Activated CD4-positive, alpha-beta memory T cell treated with anti-CD3 and anti-CD28 coated beads for 36 hours (primary cell): ENCODE measurements around the gene SERPINB1. TPM values are rescaled to one million over a fixed set of nuclear protein-coding genes. Genes with fewer than 3 reads are reported as not detected.
A peak's percentile ranks its signal among the peaks of the same experiment; 100 is the strongest.

Source experiments
- CTCF ChIA-PET: fragments of 350-600 bp; sonication (Branson Sonifier 250); formaldehyde crosslinking; loops from one replicate; lab custom pipeline; 2021; ENCODE audit warnings: antibody characterized with exemption, inconsistent platforms; lab: Charles Lee
- POLR2A ChIA-PET: fragments of 350-600 bp; sonication (Branson Sonifier 250); formaldehyde crosslinking; loops from one replicate; lab custom pipeline; 2021; ENCODE audit warnings: antibody characterized with exemption; lab: Charles Lee
- DNase-seq: peaks from one replicate; pipeline ENCODE4 v3.0.0-alpha.2; 2020
- H3K27ac Mint-ChIP-seq: one replicate; pipeline ENCODE4 v1.8.0; 2021; ENCODE audit warnings: mixed read lengths
- H3K27me3 Mint-ChIP-seq: one replicate; pipeline ENCODE4 v1.8.0; 2021; ENCODE audit warnings: mixed read lengths
- H3K36me3 Mint-ChIP-seq: one replicate; pipeline ENCODE4 v1.8.0; 2021; ENCODE audit warnings: mixed read lengths
- H3K4me1 Mint-ChIP-seq: one replicate; pipeline ENCODE4 v1.8.0; 2021; ENCODE audit warnings: low read depth, mixed read lengths
- H3K4me3 Mint-ChIP-seq: one replicate; pipeline ENCODE4 v1.8.0; 2021; ENCODE audit warnings: mild to moderate bottlenecking, mixed read lengths
- H3K9me3 Mint-ChIP-seq: one replicate; pipeline ENCODE4 v1.8.0; 2021; ENCODE audit warnings: mixed read lengths
- intact Hi-C: fragments of 100-400 bp; cut with micrococcal nuclease; formaldehyde crosslinking; loops from one replicate; pipeline ENCODE4 v1.15.1; 2023
- total RNA-seq, 2 experiments: library from RNA; stranded (reverse); gene quantifications; one replicate each; pipeline ENCODE4 v1.2.3, GENCODE V29; 2021

SERPINB1 gene
- total RNA-seq, 2 experiments from 2014 or later: 164 to 169 TPM

- DNase-seq: peak; percentile 44
- Mint-ChIP-seq H3K4me3 (peak overlapping the region; percentile 80), H3K4me1 (peaks cover 81% of the 10 kb centered on the region), H3K27me3 (no peaks in the 10 kb centered on the region), H3K9me3 (peaks cover 8% of the 10 kb centered on the region), H3K27ac (peak overlapping the region; percentile 90), H3K36me3 (peaks cover 4% of the 10 kb centered on the region)
- CTCF ChIA-PET: interaction anchor here (0.6 to 3.8 kb wide), 8 partner anchors 8 to 115 kb away, joined by 3 to 17 read pairs (median 5); no protein-coding TSS in a partner anchor
- intact Hi-C loops: loop anchor here (2.0 kb wide), 2 partner anchors 18 to 22 kb away; no protein-coding TSS in a partner anchor
- POLR2A ChIA-PET: interaction anchor here (0.8 to 1.6 kb wide), 4 partner anchors 15 to 29 kb away, joined by 3 read pairs; no protein-coding TSS in a partner anchor
Measured at GRCh38 chr6:2876210-2877056, 34.8 kb upstream of the SERPINB1 start.

GRCh38 chr6:2875359-2876191 is 33.9 kb upstream of the SERPINB1 start:
- Mint-ChIP-seq H3K27me3 (no peaks in the 10 kb centered on the region), H3K36me3 (peaks cover 4% of the 10 kb centered on the region), H3K9me3 (peaks cover 6% of the 10 kb centered on the region), H3K27ac (peak overlapping the region; percentile 88), H3K4me3 (peak overlapping the region; percentile 80), H3K4me1 (peaks cover 77% of the 10 kb centered on the region)
- intact Hi-C loops: loop anchor here (2.0 kb wide), 2 partner anchors 17 to 23 kb away; no protein-coding TSS in a partner anchor
- CTCF ChIA-PET: interaction anchor here (0.8 to 2.7 kb wide), 5 partner anchors 8 to 115 kb away, joined by 3 to 17 read pairs (median 5); no protein-coding TSS in a partner anchor
- DNase-seq: peak; percentile 63
- POLR2A ChIA-PET: interaction anchor here (0.9 to 1.6 kb wide), 2 partner anchors 16 to 24 kb away, joined by 3 read pairs; no protein-coding TSS in a partner anchor

- intact Hi-C loops: no loop called here
- Mint-ChIP-seq H3K27ac (no peak overlapping the region), H3K27me3 (no peaks in the 10 kb centered on the region), H3K4me3 (no peak overlapping the region), H3K9me3 (peaks cover 12% of the 10 kb centered on the region), H3K4me1 (peaks cover 68% of the 10 kb centered on the region), H3K36me3 (peaks cover 4% of the 10 kb centered on the region)
- ChIA-PET POLR2A (no interaction called here), CTCF (no interaction called here)
- DNase-seq: no peak
Measured at GRCh38 chr6:2873643-2874042, 32.0 kb upstream of the SERPINB1 start.

- peaks cover 4% of the 10 kb centered on the region for H3K36me3 Mint-ChIP-seq
- intact Hi-C loops: loop anchor here (1.0 kb wide), 1 partner anchor 10 kb away; no protein-coding TSS in a partner anchor
- POLR2A ChIA-PET: interaction anchor here (1.2 to 1.7 kb wide), 2 partner anchors 26 to 31 kb away, joined by 3 read pairs; partner anchors contain the start of gene SERPINB1
- H3K27me3 Mint-ChIP-seq: no peaks in the 10 kb centered on the region
- H3K4me3 Mint-ChIP-seq: no peak overlapping the region
- H3K4me1 Mint-ChIP-seq: peaks cover 67% of the 10 kb centered on the region
- peaks cover 12% of the 10 kb centered on the region for H3K9me3 Mint-ChIP-seq
- CTCF ChIA-PET: interaction anchor here (1.3 kb wide), 1 partner anchor 19 kb away, joined by 3 read pairs; no protein-coding TSS in a partner anchor
- no peak for DNase-seq
- H3K27ac Mint-ChIP-seq: peak overlapping the region; percentile 46
Measured at GRCh38 chr6:2872423-2873358, 31.0 kb upstream of the SERPINB1 start.

- Mint-ChIP-seq H3K36me3 (peaks cover 4% of the 10 kb centered on the region), H3K27ac (peak overlapping the region; percentile 46), H3K9me3 (peaks cover 12% of the 10 kb centered on the region), H3K4me1 (peaks cover 64% of the 10 kb centered on the region), H3K4me3 (no peak overlapping the region), H3K27me3 (no peaks in the 10 kb centered on the region)
- intact Hi-C loops: loop anchor here (1.0 kb wide), 1 partner anchor 10 kb away; no protein-coding TSS in a partner anchor
- ChIA-PET POLR2A (interaction anchor here (0.9 to 1.7 kb wide), 3 partner anchors 14 to 30 kb away, joined by 3 to 4 read pairs (median 3); partner anchors contain the start of gene SERPINB1), CTCF (interaction anchor here (1.1 to 1.3 kb wide), 2 partner anchors 20 to 25 kb away, joined by 3 to 4 read pairs; no protein-coding TSS in a partner anchor)
- no peak for DNase-seq
Measured at GRCh38 chr6:2871953-2872352, 30.3 kb upstream of the SERPINB1 start.

- no peak overlapping the region for H3K4me3 Mint-ChIP-seq
- H3K9me3 Mint-ChIP-seq: peaks cover 12% of the 10 kb centered on the region
- no peak for DNase-seq
- H3K4me1 Mint-ChIP-seq: peaks cover 64% of the 10 kb centered on the region
- POLR2A ChIA-PET: interaction anchor here (0.9 to 1.7 kb wide), 3 partner anchors 13 to 29 kb away, joined by 3 to 4 read pairs (median 3); partner anchors contain the start of gene SERPINB1
- CTCF ChIA-PET: interaction anchor here (0.5 to 1.1 kb wide), 2 partner anchors 25 to 81 kb away, joined by 3 to 4 read pairs; no protein-coding TSS in a partner anchor
- H3K27ac Mint-ChIP-seq: no peak overlapping the region
- no peaks in the 10 kb centered on the region for H3K27me3 Mint-ChIP-seq
- intact Hi-C loops: no loop called here
- peaks cover 4% of the 10 kb centered on the region for H3K36me3 Mint-ChIP-seq
Measured at GRCh38 chr6:2871102-2871501, 29.4 kb upstream of the SERPINB1 start.

- Mint-ChIP-seq H3K4me1 (peaks cover 70% of the 10 kb centered on the region), H3K4me3 (no peak overlapping the region), H3K27ac (no peak overlapping the region), H3K36me3 (peaks cover 4% of the 10 kb centered on the region), H3K27me3 (no peaks in the 10 kb centered on the region), H3K9me3 (peaks cover 12% of the 10 kb centered on the region)
- no peak for DNase-seq
- CTCF ChIA-PET: interaction anchor here (0.7 to 3.2 kb wide), 5 partner anchors 9 to 24 kb away, joined by 4 to 19 read pairs (median 12); no protein-coding TSS in a partner anchor
- intact Hi-C loops: no loop called here
- POLR2A ChIA-PET: interaction anchor here (1.1 to 2.2 kb wide), 7 partner anchors 8 to 70 kb away, joined by 4 to 9 read pairs (median 6); no protein-coding TSS in a partner anchor
Measured at GRCh38 chr6:2870046-2870636, 28.5 kb upstream of the SERPINB1 start.

- Mint-ChIP-seq H3K9me3 (peaks cover 12% of the 10 kb centered on the region), H3K4me1 (peaks cover 64% of the 10 kb centered on the region), H3K36me3 (peaks cover 4% of the 10 kb centered on the region), H3K4me3 (peak overlapping the region; percentile 38), H3K27me3 (no peaks in the 10 kb centered on the region), H3K27ac (peak overlapping the region; percentile 90)
- no peak for DNase-seq
- intact Hi-C loops: no loop called here
- ChIA-PET CTCF (interaction anchor here (1.0 to 3.2 kb wide), 7 partner anchors 8 to 121 kb away, joined by 3 to 19 read pairs (median 8); no protein-coding TSS in a partner anchor), POLR2A (interaction anchor here (1.3 to 2.2 kb wide), 10 partner anchors 8 to 72 kb away, joined by 3 to 9 read pairs (median 6); partner anchors contain the start of gene SERPINB1)
Measured at GRCh38 chr6:2868637-2869036, 27.0 kb upstream of the SERPINB1 start.

GRCh38 chr6:2866171-2866846 is 24.6 kb upstream of the SERPINB1 start:
- peaks cover 70% of the 10 kb centered on the region for H3K4me1 Mint-ChIP-seq
- ChIA-PET POLR2A (interaction anchor here (1.4 kb wide), 1 partner anchor 9 kb away, joined by 3 read pairs; no protein-coding TSS in a partner anchor), CTCF (interaction anchor here (0.9 to 2.4 kb wide), 3 partner anchors 20 to 121 kb away, joined by 3 to 8 read pairs (median 3); no protein-coding TSS in a partner anchor)
- H3K27ac Mint-ChIP-seq: peak overlapping the region; percentile 4
- peaks cover 6% of the 10 kb centered on the region for H3K9me3 Mint-ChIP-seq
- intact Hi-C loops: no loop called here
- no peak overlapping the region for H3K4me3 Mint-ChIP-seq
- DNase-seq: no peak
- no peaks in the 10 kb centered on the region for H3K36me3 Mint-ChIP-seq
- H3K27me3 Mint-ChIP-seq: no peaks in the 10 kb centered on the region
